22Rv1 (cell line): ENCODE data around the gene GTF2F2.

Experiments used
- ZFX ChIP-seq: fragments of 450-650 bp; IDR thresholded peaks from 2 replicates; pipeline ENCODE4 v1.6.1; 2017; ENCODE audit warnings: antibody characterized with exemption, borderline replicate concordance
- TF ChIP-seq, protein P1 (sequence below): fragments of 450-650 bp; IDR thresholded peaks from 2 replicates; pipeline ENCODE4 v1.5.1; 2017; ENCODE audit warnings: mild to moderate bottlenecking

DNA sequence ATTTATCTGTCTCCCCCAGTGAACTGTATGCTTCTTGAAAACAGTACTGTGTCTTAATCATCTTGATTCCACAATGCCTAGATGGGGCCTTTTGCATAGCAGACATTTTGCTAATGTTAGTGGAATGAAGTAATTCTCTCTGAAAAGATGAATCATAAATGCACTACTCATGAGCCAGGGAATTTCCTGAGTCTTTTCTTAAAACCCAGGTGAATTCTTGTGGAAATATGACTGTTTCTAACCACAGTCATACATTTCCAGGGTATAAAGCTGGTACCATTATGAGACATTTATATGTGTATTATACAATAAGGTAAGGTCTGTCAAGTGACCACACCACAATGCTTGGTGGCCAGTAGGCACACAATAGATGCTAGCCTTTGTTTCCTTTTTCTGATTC lies 86.0 kb downstream of the GTF2F2 start:
- TF ChIP-seq, protein P1, sequence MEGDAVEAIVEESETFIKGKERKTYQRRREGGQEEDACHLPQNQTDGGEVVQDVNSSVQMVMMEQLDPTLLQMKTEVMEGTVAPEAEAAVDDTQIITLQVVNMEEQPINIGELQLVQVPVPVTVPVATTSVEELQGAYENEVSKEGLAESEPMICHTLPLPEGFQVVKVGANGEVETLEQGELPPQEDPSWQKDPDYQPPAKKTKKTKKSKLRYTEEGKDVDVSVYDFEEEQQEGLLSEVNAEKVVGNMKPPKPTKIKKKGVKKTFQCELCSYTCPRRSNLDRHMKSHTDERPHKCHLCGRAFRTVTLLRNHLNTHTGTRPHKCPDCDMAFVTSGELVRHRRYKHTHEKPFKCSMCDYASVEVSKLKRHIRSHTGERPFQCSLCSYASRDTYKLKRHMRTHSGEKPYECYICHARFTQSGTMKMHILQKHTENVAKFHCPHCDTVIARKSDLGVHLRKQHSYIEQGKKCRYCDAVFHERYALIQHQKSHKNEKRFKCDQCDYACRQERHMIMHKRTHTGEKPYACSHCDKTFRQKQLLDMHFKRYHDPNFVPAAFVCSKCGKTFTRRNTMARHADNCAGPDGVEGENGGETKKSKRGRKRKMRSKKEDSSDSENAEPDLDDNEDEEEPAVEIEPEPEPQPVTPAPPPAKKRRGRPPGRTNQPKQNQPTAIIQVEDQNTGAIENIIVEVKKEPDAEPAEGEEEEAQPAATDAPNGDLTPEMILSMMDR, result no peak
- TF ChIP-seq ZFX, result no peak
